IMR-90 (cell line): Measurements from ENCODE around the gene MTMR6. TPM values are rescaled to one million over a fixed set of nuclear protein-coding genes. Genes with fewer than 3 reads are reported as not detected.

Source experiments
- ATAC-seq: fragments of 200-7000 bp; cut with Tn5 transposase; 2 replicates; pipeline ENCODE4 v1.9.1; 2020; ENCODE audit warnings: low read depth, mild to moderate bottlenecking, moderate library complexity
- BruUV-seq: library from RNA; stranded (reverse); fragments of 400-500 nt; replicated peaks from 2 replicates; lab custom pipeline; 2021; lab: Mats Ljungman, UMichigan
- CTCF ChIA-PET: fragments of 300-600 bp; formaldehyde crosslinking; extraction: SDS; loops from one replicate; lab custom pipeline; 2021; ENCODE audit warnings: antibody characterized with exemption; lab: Yijun Ruan, JAX
- POLR2A ChIA-PET: fragments of 300-600 bp; sonication (Branson Sonifier 250); formaldehyde crosslinking; loops from one replicate; lab custom pipeline; 2022; ENCODE audit warnings: antibody characterized with exemption; ENCODE audit not compliant: unreplicated experiment; lab: Charles Lee
- DNase-seq: peaks from one replicate; pipeline ENCODE4 v3.0.0; 2013
- H2AFZ ChIP-seq: replicated peaks from 2 replicates; pipeline ENCODE3; 2013; ENCODE audit warnings: low read length, mild to moderate bottlenecking; ENCODE audit not compliant: poor library complexity
- H2AK5ac ChIP-seq: 2 replicates; pipeline ENCODE4 v1.6.1; 2013; ENCODE audit warnings: low read depth, low read length, inconsistent platforms
- H2AK9ac ChIP-seq: replicated peaks from 2 replicates; pipeline ENCODE3; 2013; ENCODE audit warnings: mild to moderate bottlenecking, low read depth, low read length, moderate library complexity; ENCODE audit not compliant: poor library complexity
- H2BK120ac ChIP-seq: 2 replicates; pipeline ENCODE4 v1.6.1; 2013; ENCODE audit warnings: low read depth, low read length, inconsistent platforms
- H2BK15ac ChIP-seq: 3 replicates; pipeline ENCODE4 v1.6.1; 2013; ENCODE audit warnings: low read depth, low read length, inconsistent platforms
- H2BK20ac ChIP-seq: 2 replicates; pipeline ENCODE4 v1.6.1; 2013; ENCODE audit warnings: low read depth, mild to moderate bottlenecking, inconsistent platforms, low read length, moderate library complexity
- H2BK5ac ChIP-seq: 2 replicates; pipeline ENCODE4 v1.6.1; 2013; ENCODE audit warnings: mild to moderate bottlenecking, low read depth, low read length, inconsistent platforms; ENCODE audit not compliant: poor library complexity, severe bottlenecking
- H3K14ac ChIP-seq: replicated peaks from 2 replicates; pipeline ENCODE4 v1.6.1; 2013; ENCODE audit warnings: low read depth, low read length, inconsistent platforms
- H3K18ac ChIP-seq: 2 replicates; pipeline ENCODE4 v1.6.1; 2013; ENCODE audit warnings: low read depth, low read length, control low read depth
- H3K23ac ChIP-seq: 2 replicates; pipeline ENCODE4 v1.6.1; 2013; ENCODE audit warnings: low read depth, low read length, inconsistent platforms
- H3K27ac ChIP-seq: 2 replicates; pipeline ENCODE4 v1.5.1; 2013; ENCODE audit warnings: mild to moderate bottlenecking, control low read depth, low read length; ENCODE audit not compliant: insufficient read depth
- H3K27me3 ChIP-seq: 2 replicates; pipeline ENCODE4 v1.6.1; 2013; ENCODE audit warnings: low read length; ENCODE audit not compliant: control insufficient read depth, insufficient read depth
- H3K36me3 ChIP-seq: 2 replicates; pipeline ENCODE4 v1.6.1; 2013; ENCODE audit warnings: low read length, mixed read lengths; ENCODE audit not compliant: control insufficient read depth, insufficient read depth
- H3K4ac ChIP-seq: 2 replicates; pipeline ENCODE4 v1.6.1; 2013; ENCODE audit warnings: low read depth, low read length, inconsistent platforms
- H3K4me1 ChIP-seq: 2 replicates; pipeline ENCODE4 v1.6.1; 2013; ENCODE audit warnings: low read length, mixed read lengths; ENCODE audit not compliant: control insufficient read depth, insufficient read depth
- H3K4me2 ChIP-seq: 2 replicates; pipeline ENCODE4 v1.6.1; 2013; ENCODE audit warnings: low read depth, mild to moderate bottlenecking, control low read depth, low read length, moderate library complexity
- H3K4me3 ChIP-seq: 2 replicates; pipeline ENCODE4 v1.5.1; 2013; ENCODE audit warnings: low read depth, mild to moderate bottlenecking, control low read depth, low read length, moderate library complexity; ENCODE audit not compliant: insufficient read depth
- H3K56ac ChIP-seq: 2 replicates; pipeline ENCODE4 v1.6.1; 2013; ENCODE audit warnings: low read length, inconsistent platforms; ENCODE audit not compliant: insufficient read depth; ENCODE audit errors: extremely low read depth
- H3K79me1 ChIP-seq, 2 experiments: 2 replicates each; pipeline ENCODE4 v1.6.1; 2013; ENCODE audit warnings: low read length in 2 of 2, inconsistent platforms in 1 of 2, low read depth in 1 of 2
- H3K9ac ChIP-seq: 2 replicates; pipeline ENCODE4 v1.6.1; 2013; ENCODE audit warnings: low read depth, low read length, control low read depth
- H3K9me1 ChIP-seq: 2 replicates; pipeline ENCODE4 v1.6.1; 2013; ENCODE audit warnings: low read length, inconsistent platforms; ENCODE audit not compliant: insufficient read depth
- H3K9me3 ChIP-seq: 2 replicates; pipeline ENCODE4 v1.6.1; 2013; ENCODE audit warnings: low read length; ENCODE audit not compliant: control insufficient read depth, insufficient read depth
- H4K20me1 ChIP-seq: 2 replicates; pipeline ENCODE4 v1.6.1; 2013; ENCODE audit warnings: low read length, inconsistent platforms; ENCODE audit not compliant: insufficient read depth
- H4K5ac ChIP-seq: 2 replicates; pipeline ENCODE4 v1.6.1; 2013; ENCODE audit warnings: mild to moderate bottlenecking, low read depth, low read length, control low read depth
- H4K8ac ChIP-seq, 2 experiments: 2 replicates each; pipeline ENCODE4 v1.6.1; 2013; ENCODE audit warnings: low read depth in 2 of 2, low read length in 2 of 2, control low read depth in 1 of 2, inconsistent platforms in 1 of 2
- H4K91ac ChIP-seq: 2 replicates; pipeline ENCODE4 v1.6.1; 2013; ENCODE audit warnings: low read depth, low read length, inconsistent platforms; ENCODE audit not compliant: insufficient read depth
- BHLHE40 ChIP-seq: fragments of 150-350 bp; IDR thresholded peaks from 2 replicates; pipeline ENCODE4 v1.6.1; 2016; ENCODE audit warnings: mild to moderate bottlenecking, low read depth, low read length
- CEBPB ChIP-seq: IDR thresholded peaks from 2 replicates; pipeline ENCODE4 v1.6.1; 2012; ENCODE audit warnings: low read depth, low read length, improper control_type of control experiment
- CTCF ChIP-seq: conservative IDR thresholded peaks from 2 replicates; pipeline ENCODE4 v1.5.1; 2012; ENCODE audit warnings: mild to moderate bottlenecking, low read depth, low read length, improper control_type of control experiment
- ELK1 ChIP-seq: fragments of 150-350 bp; IDR thresholded peaks from 2 replicates; pipeline ENCODE4 v1.6.1; 2016; ENCODE audit warnings: low read depth, mild to moderate bottlenecking, low read length, moderate library complexity, borderline replicate concordance
- FOS ChIP-seq: fragments of 150-350 bp; IDR thresholded peaks from 2 replicates; pipeline ENCODE4 v1.6.1; 2016; ENCODE audit warnings: low read depth, low read length
- MAFK ChIP-seq: IDR thresholded peaks from 2 replicates; pipeline ENCODE4 v1.6.1; 2012; ENCODE audit warnings: low read depth, low read length, improper control_type of control experiment
- MAZ ChIP-seq: IDR thresholded peaks from 2 replicates; pipeline ENCODE4 v1.6.1; 2012; ENCODE audit warnings: low read depth, mild to moderate bottlenecking, low read length, improper control_type of control experiment, moderate library complexity, borderline replicate concordance
- RCOR1 ChIP-seq: IDR thresholded peaks from 2 replicates; pipeline ENCODE4 v1.6.1; 2012; ENCODE audit warnings: mild to moderate bottlenecking, low read length, improper control_type of control experiment; ENCODE audit not compliant: insufficient replicate concordance
- RFX5 ChIP-seq: IDR thresholded peaks from 2 replicates; pipeline ENCODE4 v1.8.0; 2012; ENCODE audit warnings: low read depth, mild to moderate bottlenecking, low read length, moderate library complexity
- SMC3 ChIP-seq: fragments of 150-350 bp; IDR thresholded peaks from 2 replicates; pipeline ENCODE4 v1.6.1; 2016; ENCODE audit warnings: low read depth, mild to moderate bottlenecking, antibody characterized with exemption, low read length, moderate library complexity
- USF2 ChIP-seq: fragments of 150-350 bp; IDR thresholded peaks from 2 replicates; pipeline ENCODE4 v1.6.1; 2017; ENCODE audit warnings: mild to moderate bottlenecking, antibody characterized with exemption, low read length, low read depth
- WGBS, 2 experiments: methylation state at CpG; one replicate each; pipeline versions ENCODE4 v1.1.5 to v1.1.7; 2013; ENCODE audit warnings: missing lambda C conversion rate in 2 of 2; ENCODE audit not compliant: insufficient read length in 1 of 2; ENCODE audit errors: extremely low coverage in 2 of 2; 5-methylcytosine and 5-hydroxymethylcytosine counted together
- dilution Hi-C: fragments of 300-500 bp; cut with HindIII; formaldehyde crosslinking; loops from one replicate; pipeline ENCODE4 v1.14.3; 2018; ENCODE audit warnings: low sequenced_read_pairs; ENCODE audit not compliant: unreplicated experiment
- in situ Hi-C: fragments of 300-500 bp; cut with MboI; formaldehyde crosslinking; loops from 3 replicates; pipeline ENCODE4 v1.14.3; 2019; ENCODE audit warnings: low sequenced_read_pairs, inconsistent platforms, mixed read lengths
- intact Hi-C: fragments of 100-400 bp; cut with micrococcal nuclease; formaldehyde crosslinking; loops from 2 replicates; pipeline ENCODE4 v1.10.0; 2022
- polyA plus RNA-seq, 3 experiments: library from polyadenylated mRNA; depleted of rRNA; stranded (reverse); fragments of >200 nt; gene quantifications; 2 replicates each; pipeline ENCODE4 v1.2.3, GENCODE V29; 2012; ENCODE audit warnings: low replicate concordance in 1 of 3
- total RNA-seq: library from RNA; depleted of rRNA; stranded (reverse); fragments of >200 nt; gene quantifications from 2 replicates; pipeline ENCODE4 v1.2.3, GENCODE V29; 2012

The MTMR6 gene
- total and polyA plus RNA-seq, 2 of the 4 experiments (the other 2 are of a cell fraction), result 9.4 to 21.7 TPM

- no peak overlapping the region for H2BK15ac ChIP-seq
- dilution Hi-C loops (no loop called here), intact Hi-C loops (no loop called here), in situ Hi-C loops (no loop called here)
- DNase-seq (no peak), ATAC-seq (no peak)
- no peak overlapping the region for H2AFZ ChIP-seq
- no TSS peak for BruUV-seq
- H3K23ac ChIP-seq, result no peak overlapping the region
- no peak overlapping the region for H3K56ac ChIP-seq
- H3K36me3 ChIP-seq, result peaks cover 11% of the 10 kb centered on the region
- no peak overlapping the region for H4K91ac ChIP-seq
- POLR2A ChIA-PET, result no interaction called here
- no peak overlapping the region for H3K27ac ChIP-seq
- H4K5ac ChIP-seq, result no peak overlapping the region
- no peak overlapping the region for H2AK5ac ChIP-seq
- no peak overlapping the region for H2BK20ac ChIP-seq
- no peak overlapping the region for H3K4me3 ChIP-seq
- no CpG with 5 or more reads among the region's 1 CpG for WGBS, 2 experiments
- H3K18ac ChIP-seq, result no peak overlapping the region
- TF ChIP-seq FOS (no peak), RCOR1 (no peak), SMC3 (no peak), BHLHE40 (no peak), CEBPB (no peak), RFX5 (no peak), MAZ (no peak), MAFK (no peak), USF2 (no peak), CTCF (no peak), ELK1 (no peak)
- no peak overlapping the region for H2BK120ac ChIP-seq
- H4K8ac ChIP-seq, result no peak overlapping the region
- no peaks in the 10 kb centered on the region for H3K9me3 ChIP-seq
- no peaks in the 10 kb centered on the region for H3K79me1 ChIP-seq
- H3K9ac ChIP-seq, result no peak overlapping the region
- H2BK5ac ChIP-seq, result no peak overlapping the region
- no peak overlapping the region for H3K4ac ChIP-seq
- no peaks in the 10 kb centered on the region for H3K27me3 ChIP-seq
- CTCF ChIA-PET, result interaction anchor here (0.6 kb wide), 2 partner anchors 12 to 166 kb away, joined by 3 to 6 read pairs; no protein-coding TSS in a partner anchor
- H3K4me2 ChIP-seq, result no peak overlapping the region
- no peaks in the 10 kb centered on the region for H3K4me1 ChIP-seq
- no peaks in the 10 kb centered on the region for H3K9me1 ChIP-seq
- no peaks in the 10 kb centered on the region for H4K20me1 ChIP-seq
- H2AK9ac ChIP-seq, result no peak overlapping the region
- no peak overlapping the region for H3K14ac ChIP-seq
Observed at GRCh38 chr13:25241007-25241406, 46.3 kb downstream of the MTMR6 start.
